GM23338 (cell line): Measurements from ENCODE around the gene RAB11FIP2. TPM values are rescaled to one million over a fixed set of nuclear protein-coding genes. Genes with fewer than 3 reads are reported as not detected.
A peak's percentile ranks its signal among the peaks of the same experiment; 100 is the strongest.

Experiments
- ATAC-seq: fragments of 200-7000 bp; cut with Tn5 transposase; 3 replicates; pipeline ENCODE4 v1.9.1; 2020
- DNase-seq: peaks from one replicate; pipeline ENCODE4 v3.0.0-alpha.2; 2015; ENCODE audit warnings: low spot score
- H2AFZ ChIP-seq: fragments of 200-600 bp; sonication (generic); 2 replicates; pipeline ENCODE4 v1.8.0; 2016; ENCODE audit warnings: antibody characterized with exemption, mild to moderate bottlenecking, moderate library complexity
- H3F3A ChIP-seq: fragments of 200-600 bp; sonication (generic); replicated peaks from 2 replicates; pipeline ENCODE4 v1.8.0; 2017; ENCODE audit warnings: antibody characterized with exemption, mixed run types, low read depth
- H3K27ac ChIP-seq: fragments of 200-600 bp; sonication (generic); 2 replicates; pipeline ENCODE4 v1.6.1; 2016; ENCODE audit warnings: low read depth
- H3K27me3 ChIP-seq: fragments of 200-600 bp; sonication (generic); 2 replicates; pipeline ENCODE4 v1.8.0; 2016; ENCODE audit warnings: mild to moderate bottlenecking, mixed run types, moderate library complexity; ENCODE audit not compliant: insufficient read depth
- H3K36me3 ChIP-seq: fragments of 200-600 bp; sonication (generic); 2 replicates; pipeline ENCODE4 v1.8.0; 2016; ENCODE audit warnings: mild to moderate bottlenecking; ENCODE audit not compliant: insufficient read depth
- H3K4me1 ChIP-seq: fragments of 200-600 bp; sonication (generic); 2 replicates; pipeline ENCODE4 v1.8.0; 2016; ENCODE audit warnings: mild to moderate bottlenecking, moderate library complexity; ENCODE audit not compliant: insufficient read depth
- H3K4me2 ChIP-seq: fragments of 200-600 bp; sonication (generic); 2 replicates; pipeline ENCODE4 v1.7.1; 2017; ENCODE audit warnings: mixed run types
- H3K4me3 ChIP-seq: fragments of 200-600 bp; sonication (generic); 2 replicates; pipeline ENCODE4 v1.6.1; 2016; ENCODE audit warnings: mixed run types
- H3K79me2 ChIP-seq: fragments of 200-600 bp; sonication (generic); replicated peaks from 2 replicates; pipeline ENCODE4 v1.8.0; 2017; ENCODE audit warnings: mild to moderate bottlenecking; ENCODE audit not compliant: insufficient read depth
- H3K9me2 ChIP-seq: fragments of 200-600 bp; sonication (generic); 2 replicates; pipeline ENCODE4 v1.8.0; 2017; ENCODE audit not compliant: insufficient read depth
- H4K20me1 ChIP-seq: fragments of 200-600 bp; sonication (generic); replicated peaks from 2 replicates; pipeline ENCODE4 v1.8.0; 2017; ENCODE audit warnings: mild to moderate bottlenecking; ENCODE audit not compliant: insufficient read depth
- H3K27ac Mint-ChIP-seq: 2 replicates; pipeline ENCODE4 v1.8.0; 2020; ENCODE audit warnings: inconsistent platforms, mild to moderate bottlenecking, moderate library complexity, mixed read lengths
- H3K27me3 Mint-ChIP-seq: 3 replicates; pipeline ENCODE4 v1.8.0; 2022; ENCODE audit warnings: low read depth, mild to moderate bottlenecking, moderate library complexity, mixed read lengths, inconsistent platforms; ENCODE audit not compliant: insufficient read depth, poor library complexity
- H3K36me3 Mint-ChIP-seq: 3 replicates; pipeline ENCODE4 v1.8.0; 2021; ENCODE audit warnings: low read depth, mild to moderate bottlenecking, inconsistent platforms, moderate library complexity, mixed read lengths
- H3K4me1 Mint-ChIP-seq: 3 replicates; pipeline ENCODE4 v1.8.0; 2020; ENCODE audit warnings: mild to moderate bottlenecking, inconsistent platforms, mixed read lengths
- H3K4me3 Mint-ChIP-seq: 3 replicates; pipeline ENCODE4 v1.8.0; 2021; ENCODE audit warnings: moderate library complexity, mild to moderate bottlenecking, inconsistent platforms, mixed read lengths
- H3K9me3 Mint-ChIP-seq: 3 replicates; pipeline ENCODE4 v1.8.0; 2020; ENCODE audit warnings: moderate library complexity, mild to moderate bottlenecking, inconsistent platforms, mixed read lengths
- CREB1 ChIP-seq: fragments of 250-450 bp; sonication (Bioruptor Pico); IDR thresholded peaks from 2 replicates; pipeline ENCODE4 v1.5.0; 2020; ENCODE audit warnings: low read depth, mild to moderate bottlenecking, moderate library complexity
- CTCF ChIP-seq, 2 experiments: fragments of 200-600 bp in 1 of 2; sonication (generic) in 1 of 2; conservative IDR thresholded peaks; 2 replicates each; pipeline versions ENCODE4 v1.5.1 to v1.6.1; 2016 to 2017; ENCODE audit warnings: antibody characterized with exemption in 2 of 2, low read depth in 2 of 2, mild to moderate bottlenecking in 2 of 2, moderate library complexity in 1 of 2
- ETS1 ChIP-seq: IDR thresholded peaks from 2 replicates; pipeline ENCODE4 v1.6.1; 2016; ENCODE audit warnings: antibody characterized with exemption
- EZH2 ChIP-seq: fragments of 200-600 bp; sonication (generic); IDR thresholded peaks from one replicate; pipeline ENCODE4 v1.8.0; 2017; ENCODE audit warnings: antibody characterized with exemption, mild to moderate bottlenecking, low read depth; ENCODE audit not compliant: unreplicated experiment
- EZH2phosphoT487 ChIP-seq: fragments of 200-600 bp; sonication (generic); IDR thresholded peaks from one replicate; pipeline ENCODE4 v1.8.1; 2018; ENCODE audit warnings: antibody characterized with exemption; ENCODE audit not compliant: unreplicated experiment
- JUNB ChIP-seq: IDR thresholded peaks from one replicate; pipeline ENCODE4 v1.6.1; 2016; ENCODE audit warnings: antibody characterized with exemption; ENCODE audit not compliant: unreplicated experiment
- NANOG ChIP-seq: IDR thresholded peaks from 2 replicates; pipeline ENCODE4 v1.6.1; 2016; ENCODE audit warnings: antibody characterized with exemption, borderline replicate concordance
- POLR2AphosphoS5 ChIP-seq: IDR thresholded peaks from 2 replicates; pipeline ENCODE4 v1.6.1; 2016; ENCODE audit warnings: antibody characterized with exemption, low read depth
- REST ChIP-seq: IDR thresholded peaks from one replicate; pipeline ENCODE4 v1.6.1; 2018; ENCODE audit warnings: antibody characterized with exemption; ENCODE audit not compliant: unreplicated experiment
- STAT1 ChIP-seq: IDR thresholded peaks from one replicate; pipeline ENCODE4 v1.6.1; 2016; ENCODE audit warnings: antibody characterized with exemption; ENCODE audit not compliant: unreplicated experiment
- ZNF114 ChIP-seq: fragments of 250-450 bp; sonication (Bioruptor Pico); IDR thresholded peaks from 2 replicates; pipeline ENCODE4 v1.5.0; 2020; ENCODE audit warnings: mild to moderate bottlenecking, moderate library complexity
- ZNF331 ChIP-seq: fragments of 250-450 bp; sonication (Bioruptor Pico); IDR thresholded peaks from 2 replicates; pipeline ENCODE4 v1.5.0; 2020; ENCODE audit warnings: low read depth, mild to moderate bottlenecking, moderate library complexity
- ZNF462 ChIP-seq: fragments of 250-450 bp; sonication (Bioruptor Pico); IDR thresholded peaks from 2 replicates; pipeline ENCODE4 v1.5.0; 2020; ENCODE audit warnings: mild to moderate bottlenecking, moderate library complexity
- polyA plus RNA-seq: library from polyadenylated mRNA; unstranded; fragments of >200 nt; fragmentation: Nextera tagmentation; extraction: Ambion mirVana; gene quantifications from 2 replicates; pipeline ENCODE4 v1.2.1, GENCODE V29; 2016
- total RNA-seq: library from RNA; depleted of rRNA; stranded (reverse); fragments of >200 nt; shearing (Covaris generic); gene quantifications from 2 replicates; pipeline ENCODE4 v1.2.3, GENCODE V29; 2014

RAB11FIP2 gene
- total and polyA plus RNA-seq, 2 experiments from 2014 or later: 16.1 to 17.6 TPM

- Mint-ChIP-seq H3K4me1 (peaks cover 32% of the 10 kb centered on the region), H3K9me3 (no peaks in the 10 kb centered on the region), H3K27me3 (peaks cover 2% of the 10 kb centered on the region), H3K27ac (no peak overlapping the region), H3K4me3 (no peak overlapping the region), H3K36me3 (no peaks in the 10 kb centered on the region)
- Histone ChIP-seq H3K4me2 (no peak overlapping the region), H3K27me3 (no peaks in the 10 kb centered on the region), H4K20me1 (no peaks in the 10 kb centered on the region), H3K79me2 (no peaks in the 10 kb centered on the region), H3F3A (no peaks in the 10 kb centered on the region), H3K27ac (no peak overlapping the region), H3K4me1 (peaks cover 22% of the 10 kb centered on the region), H3K36me3 (no peaks in the 10 kb centered on the region), H2AFZ (no peak overlapping the region), H3K4me3 (no peak overlapping the region), H3K9me2 (no peaks in the 10 kb centered on the region)
- DNase-seq (peak; percentile 78), ATAC-seq (peak; percentile 90)
- TF ChIP-seq JUNB: no peak
- no peak for TF ChIP-seq ZNF462 (CRISPR knock-in tag)
- no peak for TF ChIP-seq ZNF114 (CRISPR knock-in tag)
- TF ChIP-seq EZH2phosphoT487: no peak
- TF ChIP-seq ETS1: no peak
- no peak for TF ChIP-seq EZH2
- TF ChIP-seq NANOG: no peak
- no peak for TF ChIP-seq POLR2AphosphoS5
- no peak for TF ChIP-seq CREB1 (CRISPR knock-in tag)
- no peak for TF ChIP-seq STAT1
- TF ChIP-seq REST: no peak
- TF ChIP-seq ZNF331 (CRISPR knock-in tag): no peak
- no peak for TF ChIP-seq CTCF (conservative IDR thresholded peaks at IDR 0.05; ENCODE audit: low read depth in 2 of 2)
Observed at GRCh38 chr10:118017850-118018249, 28.9 kb downstream of the RAB11FIP2 start.
